Fibroblast of the aortic adventitia (primary cell): ENCODE measurements around the gene ZNF84. TPM values are rescaled to one million over a fixed set of nuclear protein-coding genes. Genes with fewer than 3 reads are reported as not detected.

Experiments used
- DNase-seq: peaks from one replicate; pipeline ENCODE4 v3.0.0-alpha.2; 2010; ENCODE audit warnings: low read depth
- H3K4me3 ChIP-seq: 2 replicates; pipeline ENCODE4 v1.5.1; 2011; ENCODE audit warnings: low read depth, mild to moderate bottlenecking, control low read depth, low read length, moderate library complexity
- CTCF ChIP-seq: IDR thresholded peaks from 2 replicates; pipeline ENCODE4 v1.5.1; 2011; ENCODE audit warnings: mild to moderate bottlenecking, low read length, control low read depth, inconsistent platforms; ENCODE audit not compliant: insufficient read depth
- small RNA-seq: library from RNA; depleted of rRNA; stranded (forward); fragments of <200 nt; gene quantifications from one replicate; pipeline ENCODE3, GENCODE V24; 2012
- total RNA-seq: library from RNA; depleted of rRNA; stranded (reverse); fragments of >200 nt; gene quantifications from 2 replicates; pipeline ENCODE4 v1.2.3, GENCODE V29; 2012; ENCODE audit warnings: low replicate concordance

The ZNF84 gene
- total RNA-seq, 1 donor = 25.9 TPM

GRCh38 chr12:133108150-133108549 is 70.8 kb downstream of the ZNF84 start:
- no peak for TF ChIP-seq CTCF
- no peak overlapping the region for H3K4me3 ChIP-seq
- DNase-seq = no peak

Small RNA genes within 50 kb of the gene (small RNA-seq; reads per million reads assigned to genes)
- gene RNU4ATAC12P = not detected

Other genes with a start within 250 kb of the ZNF84 start
- gene GOLGA3, start 208.6 kb upstream of the ZNF84 start, total RNA-seq = 88.3 and 104 TPM in 2 replicates
- gene CHFR, start 149.9 kb upstream of the ZNF84 start, total RNA-seq = 24.3 and 41.9 TPM in 2 replicates
- gene ZNF605, start 81.2 kb upstream of the ZNF84 start, total RNA-seq = 14.6 and 18.3 TPM in 2 replicates
- 14.0 and 27.6 TPM in 2 replicates for gene ZNF26, start 51.1 kb upstream of the ZNF84 start, total RNA-seq
- gene ZNF140, start 43.4 kb downstream of the ZNF84 start, total RNA-seq = 16.4 and 23.1 TPM in 2 replicates
- gene ZNF891, start 92.8 kb downstream of the ZNF84 start, total RNA-seq = 1.8 and 1.9 TPM in 2 replicates
- 9.5 and 10.3 TPM in 2 replicates for gene ZNF10, start 93.1 kb downstream of the ZNF84 start, total RNA-seq
- 11.8 and 22.9 TPM in 2 replicates for gene ZNF268, start 144.0 kb downstream of the ZNF84 start, total RNA-seq
- not detected in 2 replicates for gene ANHX, start 198.4 kb downstream of the ZNF84 start, total RNA-seq